HepG2 (cell line): ENCODE measurements around the gene RBMS2. TPM values are rescaled to one million over a fixed set of nuclear protein-coding genes. Genes with fewer than 3 reads are reported as not detected.

ENCODE experiments used
- BCL6 ChIP-seq: IDR thresholded peaks from 2 replicates; pipeline ENCODE4 v1.6.1; 2016; ENCODE audit warnings: missing genetic modification reagents, missing compliant biosample characterization
- CERS6 ChIP-seq: sonication (generic); formaldehyde crosslinking; IDR thresholded peaks from 2 replicates; pipeline ENCODE4 v1.5.0; 2020; ENCODE audit warnings: missing genetic modification reagents
- CTCF ChIP-seq: sonication (generic); formaldehyde crosslinking; IDR thresholded peaks from 2 replicates; pipeline ENCODE4 v1.5.0; 2020; ENCODE audit warnings: mild to moderate bottlenecking, missing genetic modification reagents, moderate library complexity
- EED ChIP-seq: sonication (generic); formaldehyde crosslinking; IDR thresholded peaks from 2 replicates; pipeline ENCODE4 v1.5.0; 2020; ENCODE audit warnings: mild to moderate bottlenecking, missing genetic modification reagents
- IKZF5 ChIP-seq: IDR thresholded peaks from 2 replicates; pipeline ENCODE4 v1.6.1; 2018; ENCODE audit warnings: missing genetic modification reagents, mild to moderate bottlenecking, missing compliant biosample characterization
- NFYB ChIP-seq: sonication (generic); formaldehyde crosslinking; IDR thresholded peaks from 2 replicates; pipeline ENCODE4 v1.4.0; 2020; ENCODE audit warnings: missing genetic modification reagents
- PCBP2 ChIP-seq: fragments of 200-400 bp; formaldehyde crosslinking; optimal IDR thresholded peaks from 2 replicates; pipeline ENCODE3; 2018; ENCODE audit warnings: low read length, low read depth; ENCODE audit not compliant: poor library complexity, severe bottlenecking
- PRDM15 ChIP-seq: sonication (generic); formaldehyde crosslinking; IDR thresholded peaks from 2 replicates; pipeline ENCODE4 v1.4.0; 2020; ENCODE audit warnings: missing genetic modification reagents
- SOX6 ChIP-seq, 2 experiments: fragments of 450-650 bp in 1 of 2; sonication (generic) in 1 of 2; formaldehyde crosslinking in 1 of 2; IDR thresholded peaks; 2 replicates each; pipeline versions ENCODE4 v1.4.0 to v1.6.1; 2017 to 2020; ENCODE audit warnings: antibody characterized with exemption in 1 of 2, mild to moderate bottlenecking in 1 of 2, missing genetic modification reagents in 1 of 2
- TFAP4 ChIP-seq: sonication (generic); IDR thresholded peaks from 2 replicates; pipeline ENCODE4 v1.6.1; 2016; ENCODE audit warnings: low read depth, borderline replicate concordance
- YEATS4 ChIP-seq: sonication (generic); formaldehyde crosslinking; IDR thresholded peaks from 2 replicates; pipeline ENCODE4 v1.4.0; 2020; ENCODE audit warnings: missing genetic modification reagents, borderline replicate concordance
- ZFP41 ChIP-seq: sonication (generic); formaldehyde crosslinking; IDR thresholded peaks from 2 replicates; pipeline ENCODE4 v1.4.0; 2020; ENCODE audit warnings: mild to moderate bottlenecking, missing genetic modification reagents, borderline replicate concordance
- ZNF770 ChIP-seq: sonication (generic); formaldehyde crosslinking; IDR thresholded peaks from 2 replicates; pipeline ENCODE4 v1.5.0; 2020; ENCODE audit warnings: mild to moderate bottlenecking, missing genetic modification reagents
- polyA plus RNA-seq, 8 experiments: library from polyadenylated mRNA; depleted of rRNA in 3 of 8; stranded (reverse) in 7 of 8; unstranded in 1 of 8; fragments of >200 nt; fragmentation: Illumina TruSeq in 4 of 8; extraction: Trizol in 4 of 8; gene quantifications; 2 replicates each; pipeline versions ENCODE4 v1.2.1 to v1.2.3, GENCODE V29; 2011 to 2016; ENCODE audit warnings: low read depth in 4 of 8, missing spikeins in 1 of 8, mixed read lengths in 1 of 8; ENCODE audit not compliant: insufficient read depth in 1 of 8
- total RNA-seq, 5 experiments: library from RNA; depleted of rRNA; stranded (reverse); fragments of >200 nt; fragmentation: Illumina TruSeq; extraction: Trizol; gene quantifications; 2 replicates each; pipeline ENCODE4 v1.2.3, GENCODE V29; 2016; ENCODE audit warnings: low read depth in 1 of 5

The RBMS2 gene
- total and polyA plus RNA-seq, 2 of the 13 experiments (the other 11 are each of a cell fraction or from before 2014, with no cell fraction given): 0.53 to 7.4 TPM

- TF ChIP-seq PRDM15 (CRISPR knock-in tag) (peak; percentile 90), SOX6 (IDR thresholded peaks at IDR 0.05) (no peak), SOX6 (CRISPR knock-in tag; IDR thresholded peaks at IDR 0.05) (peak; percentile 53; the same call in 1 of the 2 replicates), BCL6 (CRISPR knock-in tag) (peak; percentile 86), CERS6 (CRISPR knock-in tag) (no peak), CTCF (CRISPR knock-in tag) (peak; percentile 18; the same call in 1 of the 2 replicates), EED (no peak), YEATS4 (CRISPR knock-in tag) (0 out of 2 replicates have a peak, but pooled peaks have one; percentile 41), TFAP4 (peak; percentile 63; the same call in 1 of the 2 replicates), PCBP2 (no peak), ZNF770 (peak; percentile 44), NFYB (no peak), ZFP41 (no peak), IKZF5 (CRISPR knock-in tag) (peak; percentile 39; the same call in 1 of the 2 replicates)
Measured at GRCh38 chr12:56565510-56566101, 44.0 kb downstream of the RBMS2 start (continued).
